ENCODE data around the gene CASD1.

The CASD1 gene

DNA sequence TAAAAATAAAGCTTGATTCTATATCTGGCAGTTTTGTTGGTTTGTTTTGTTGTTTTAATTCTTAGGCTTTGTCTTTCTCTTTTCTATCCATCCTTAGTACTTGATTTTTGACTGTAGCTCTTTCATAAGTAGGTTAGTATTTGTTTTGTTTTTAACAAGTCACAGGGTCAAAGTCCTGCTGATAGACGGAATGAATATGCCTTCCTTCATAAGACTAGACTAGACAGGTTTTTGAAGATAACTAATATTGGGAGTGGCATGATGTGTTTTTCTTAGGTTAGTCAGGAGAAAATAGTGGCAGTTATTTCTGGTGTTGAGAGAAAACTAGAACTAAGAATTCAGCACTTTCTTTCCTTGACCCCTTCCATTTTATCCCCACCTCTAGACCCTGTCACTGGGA lies 50.4 kb downstream of the CASD1 start:
- no peak for TF ChIP-seq CTCF (IDR thresholded peaks at IDR 0.05; ENCODE audit: insufficient read depth, low read length, poor library complexity, severe bottlenecking)
- Histone ChIP-seq H3K36me3 (ENCODE audit: control insufficient read depth, insufficient read depth, low read length) (no peaks in the 10 kb centered on the region), H3K27me3 (replicated peaks; ENCODE audit: control insufficient read depth, insufficient read depth, low read length) (no peaks in the 10 kb centered on the region), H3K4me3 (replicated peaks; ENCODE audit: low read depth, low read length) (no peak overlapping the region)
- DNase-seq (ENCODE audit: extremely low read depth, insufficient read length): no peak

- Histone ChIP-seq H3K36me3 (ENCODE audit: control insufficient read depth, insufficient read depth, low read length) (no peaks in the 10 kb centered on the region), H3K27me3 (replicated peaks; ENCODE audit: control insufficient read depth, insufficient read depth, low read length) (no peaks in the 10 kb centered on the region), H3K4me3 (replicated peaks; ENCODE audit: low read depth, low read length) (no peak overlapping the region)
- no peak for DNase-seq (ENCODE audit: extremely low read depth, insufficient read length)
- no peak for TF ChIP-seq CTCF (IDR thresholded peaks at IDR 0.05; ENCODE audit: insufficient read depth, low read length, poor library complexity, severe bottlenecking)
These were observed 52.4 kb downstream of the CASD1 start for GRCh38 chr7:94561841-94562514.

GRCh38 chr7:94562525-94562924 lies 52.9 kb downstream of the CASD1 start:
- DNase-seq (ENCODE audit: extremely low read depth, insufficient read length): no peak
- no peak for TF ChIP-seq CTCF (IDR thresholded peaks at IDR 0.05; ENCODE audit: insufficient read depth, low read length, poor library complexity, severe bottlenecking)
- Histone ChIP-seq H3K27me3 (replicated peaks; ENCODE audit: control insufficient read depth, insufficient read depth, low read length) (no peaks in the 10 kb centered on the region), H3K4me3 (replicated peaks; ENCODE audit: low read depth, low read length) (no peak overlapping the region), H3K36me3 (ENCODE audit: control insufficient read depth, insufficient read depth, low read length) (no peaks in the 10 kb centered on the region)

GRCh38 chr7:94565247-94565894 lies 55.8 kb downstream of the CASD1 start:
- no peaks in the 10 kb centered on the region for H3K27me3 ChIP-seq (replicated peaks; ENCODE audit: control insufficient read depth, insufficient read depth, low read length)
- no peak for TF ChIP-seq CTCF (IDR thresholded peaks at IDR 0.05; ENCODE audit: insufficient read depth, low read length, poor library complexity, severe bottlenecking)
- H3K36me3 ChIP-seq (ENCODE audit: control insufficient read depth, insufficient read depth, low read length): no peaks in the 10 kb centered on the region
- no peak overlapping the region for H3K4me3 ChIP-seq (replicated peaks; ENCODE audit: low read depth, low read length)
- DNase-seq (ENCODE audit: extremely low read depth, insufficient read length): no peak

DNA sequence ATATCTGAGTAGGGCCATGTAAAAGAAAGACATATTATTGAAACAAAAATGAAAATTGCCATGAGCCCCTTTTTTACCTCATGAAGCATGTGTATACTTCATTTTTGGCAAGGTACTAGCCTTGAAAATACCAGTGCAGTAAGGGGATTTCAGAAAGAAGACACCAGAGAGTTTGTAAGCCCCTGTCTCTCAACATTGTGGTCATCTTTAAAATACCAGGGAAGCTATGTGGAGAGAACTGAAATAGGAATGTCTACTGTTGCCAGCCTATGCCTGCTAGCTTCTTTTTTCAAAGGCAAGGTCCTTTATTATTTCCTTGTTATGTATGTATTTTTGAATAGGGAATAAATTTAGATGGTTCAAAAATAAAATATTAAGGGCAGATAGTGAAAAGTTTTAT lies 57.8 kb downstream of the CASD1 start:
- Histone ChIP-seq H3K4me3 (replicated peaks; ENCODE audit: low read depth, low read length) (no peak overlapping the region), H3K27me3 (replicated peaks; ENCODE audit: control insufficient read depth, insufficient read depth, low read length) (no peaks in the 10 kb centered on the region), H3K36me3 (ENCODE audit: control insufficient read depth, insufficient read depth, low read length) (no peaks in the 10 kb centered on the region)
- TF ChIP-seq CTCF (IDR thresholded peaks at IDR 0.05; ENCODE audit: insufficient read depth, low read length, poor library complexity, severe bottlenecking): no peak
- no peak for DNase-seq (ENCODE audit: extremely low read depth, insufficient read length)

Measured in GM06990 (cell line).